Kidney epithelial cell (primary cell): ENCODE results near the gene PSMB5. TPM values are rescaled to one million over a fixed set of nuclear protein-coding genes. Genes with fewer than 3 reads are reported as not detected.
A peak's percentile ranks its signal among the peaks of the same experiment; 100 is the strongest.

ENCODE experiments used
- DNase-seq: peaks from one replicate; pipeline ENCODE4 v3.0.0-alpha.2; 2010; ENCODE audit warnings: low read depth
- H3K27me3 ChIP-seq: 2 replicates; pipeline ENCODE4 v1.6.0; 2011; ENCODE audit warnings: low read length; ENCODE audit not compliant: control insufficient read depth, insufficient read depth
- H3K36me3 ChIP-seq: 2 replicates; pipeline ENCODE4 v1.5.1; 2011; ENCODE audit warnings: low read length; ENCODE audit not compliant: control insufficient read depth, insufficient read depth
- H3K4me3 ChIP-seq: 2 replicates; pipeline ENCODE4 v1.5.1; 2011; ENCODE audit warnings: low read depth, mild to moderate bottlenecking, control low read depth, low read length
- CTCF ChIP-seq: IDR thresholded peaks from 2 replicates; pipeline ENCODE4 v1.5.1; 2011; ENCODE audit warnings: mild to moderate bottlenecking, moderate library complexity, low read length, control low read depth, inconsistent platforms; ENCODE audit not compliant: insufficient read depth, poor library complexity, severe bottlenecking
- total RNA-seq: library from RNA; depleted of rRNA; stranded (reverse); fragments of >200 nt; gene quantifications from 2 replicates; pipeline ENCODE4 v1.2.3, GENCODE V29; 2015

Gene PSMB5
- total RNA-seq, 1 donor from 2014 or later, result 199 TPM

DNA sequence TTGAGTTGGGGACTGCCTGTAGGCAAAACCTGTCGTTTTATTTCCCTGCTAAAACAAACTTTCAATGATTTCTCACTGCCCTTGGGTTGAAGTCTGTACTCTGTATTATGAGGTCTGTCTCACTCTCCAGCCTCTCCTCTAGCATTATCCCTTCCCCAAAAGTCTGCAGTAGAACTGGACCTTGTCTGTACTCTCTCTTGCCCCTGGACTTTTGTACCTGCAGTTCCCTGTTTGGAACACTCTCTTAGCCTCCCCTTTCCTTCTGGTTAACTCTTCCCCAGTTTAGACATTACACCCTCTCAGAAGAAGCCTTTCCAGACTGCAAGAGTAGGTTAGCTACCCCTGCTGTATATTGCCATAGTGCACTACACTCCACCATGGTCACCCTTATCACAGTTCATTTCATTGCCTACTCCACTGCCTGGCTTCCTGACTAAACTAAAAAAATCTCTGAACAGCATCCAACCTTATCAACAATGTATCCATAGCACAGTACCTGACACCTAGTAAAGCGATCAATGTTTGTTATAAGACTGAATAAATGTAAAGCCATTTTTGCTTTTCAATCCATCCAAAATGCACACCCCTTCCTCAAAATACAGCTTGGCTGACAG, 48.7 kb downstream of the PSMB5 start:
- Histone ChIP-seq H3K36me3 (no peaks in the 10 kb centered on the region), H3K27me3 (no peaks in the 10 kb centered on the region), H3K4me3 (no peak overlapping the region)
- no peak for TF ChIP-seq CTCF
- no peak for DNase-seq

GRCh38 chr14:22984959-22985658, 49.6 kb downstream of the PSMB5 start:
- Histone ChIP-seq H3K36me3 (no peaks in the 10 kb centered on the region), H3K4me3 (no peak overlapping the region), H3K27me3 (no peaks in the 10 kb centered on the region)
- DNase-seq, result no peak
- no peak for TF ChIP-seq CTCF

- H3K36me3 ChIP-seq, result no peaks in the 10 kb centered on the region
- TF ChIP-seq CTCF, result no peak
- H3K4me3 ChIP-seq, result peak within 1 kb of the TSS; percentile 89
- no peak for DNase-seq
- H3K27me3 ChIP-seq, result no peaks in the 10 kb centered on the region
Measured at GRCh38 chr14:22982477-22983245, 52.0 kb downstream of the PSMB5 start, which contains the start of gene AJUBA. Gene AJUBA (minus strand): TSS chr14:22982551. CDS start chr14:22982266, 285 bp downstream.

GRCh38 chr14:22981876-22982476, 52.7 kb downstream of the PSMB5 start:
- DNase-seq, result no peak
- H3K4me3 ChIP-seq, result peak overlapping the region; percentile 89
- no peak for TF ChIP-seq CTCF
- no peaks in the 10 kb centered on the region for H3K36me3 ChIP-seq
- no peaks in the 10 kb centered on the region for H3K27me3 ChIP-seq

DNA sequence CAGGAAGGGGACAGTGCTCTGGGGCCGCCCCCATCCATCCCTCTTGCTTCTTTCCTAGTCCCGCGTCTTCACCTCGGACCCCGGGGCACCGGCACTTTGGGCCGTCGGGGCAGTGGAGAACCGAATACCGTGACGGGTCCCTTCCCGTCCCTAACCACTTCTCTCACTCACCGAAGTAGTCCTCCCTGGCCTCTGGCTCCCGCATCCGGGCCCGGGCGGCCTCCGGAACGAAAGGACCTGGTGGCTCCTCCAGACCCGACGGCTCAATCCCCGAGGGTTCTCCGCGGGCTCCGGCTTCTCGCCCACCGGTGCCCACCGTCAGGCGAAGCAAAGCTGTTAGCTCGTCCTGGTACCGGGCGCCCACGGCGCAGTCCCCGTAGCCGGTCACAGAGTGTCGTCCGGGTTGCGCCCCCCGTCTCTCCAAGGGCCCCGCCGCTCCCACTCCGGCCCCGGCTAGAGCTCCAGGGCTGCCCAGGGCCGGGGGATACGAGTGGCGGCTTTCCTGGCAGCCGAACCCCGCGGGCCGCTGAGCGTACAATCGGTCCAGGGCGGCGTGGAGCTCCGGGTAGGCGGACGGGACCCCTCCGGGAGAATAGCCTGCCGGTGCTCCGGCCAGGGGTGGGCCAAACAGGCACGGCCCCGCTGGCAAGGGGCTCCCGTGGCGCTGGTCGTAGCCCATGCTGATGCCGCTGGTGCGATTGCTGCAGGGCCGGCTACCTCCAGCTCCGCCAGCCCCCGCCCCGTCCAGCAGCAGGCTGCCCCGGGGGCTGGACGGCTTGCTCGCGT, 53.4 kb downstream of the PSMB5 start:
- DNase-seq, result no peak
- TF ChIP-seq CTCF, result no peak
- H3K36me3 ChIP-seq, result no peaks in the 10 kb centered on the region
- peak overlapping the region; percentile 89 for H3K4me3 ChIP-seq
- H3K27me3 ChIP-seq, result no peaks in the 10 kb centered on the region
